Endothelial cell (in vitro differentiated cells): Measurements from ENCODE around the gene KLHL36. TPM values are rescaled to one million over a fixed set of nuclear protein-coding genes. Genes with fewer than 3 reads are reported as not detected.
"Not testable (repeated sequence)": the region's sequence is repeated elsewhere in the genome, so short reads cannot be mapped to it uniquely, and the experiment has no call there.

Experiments
- DNase-seq: peaks from one replicate; pipeline ENCODE4 v3.0.0; 2021; ENCODE audit warnings: low spot score
- H3K27ac Mint-ChIP-seq: one replicate; pipeline ENCODE4 v1.8.0; 2021; ENCODE audit warnings: mixed read lengths, inconsistent platforms; ENCODE audit not compliant: unreplicated experiment
- H3K27me3 Mint-ChIP-seq: one replicate; pipeline ENCODE4 v1.8.0; 2021; ENCODE audit warnings: mild to moderate bottlenecking, moderate library complexity, mixed read lengths, inconsistent platforms; ENCODE audit not compliant: unreplicated experiment
- H3K36me3 Mint-ChIP-seq: one replicate; pipeline ENCODE4 v1.8.0; 2021; ENCODE audit warnings: mild to moderate bottlenecking, low read depth, mixed read lengths, inconsistent platforms; ENCODE audit not compliant: unreplicated experiment
- H3K4me1 Mint-ChIP-seq: one replicate; pipeline ENCODE4 v1.8.0; 2021; ENCODE audit warnings: mild to moderate bottlenecking, mixed read lengths, inconsistent platforms; ENCODE audit not compliant: unreplicated experiment
- H3K4me3 Mint-ChIP-seq: one replicate; pipeline ENCODE4 v1.8.0; 2021; ENCODE audit warnings: mild to moderate bottlenecking, mixed read lengths, inconsistent platforms; ENCODE audit not compliant: unreplicated experiment
- H3K9me3 Mint-ChIP-seq: one replicate; pipeline ENCODE4 v1.8.0; 2021; ENCODE audit warnings: mixed read lengths, inconsistent platforms; ENCODE audit not compliant: unreplicated experiment
- CTCF ChIP-seq: fragments of 200-600 bp; sonication (generic); IDR thresholded peaks from one replicate; pipeline ENCODE4 v1.5.0; 2021; ENCODE audit warnings: antibody characterized with exemption; ENCODE audit not compliant: unreplicated experiment
- total RNA-seq: library from RNA; stranded (reverse); fragmentation: NEBNext Ultra II Directional; extraction: Animal tissue kit (Norgen Biotek cat#: 25700); gene quantifications from one replicate; pipeline ENCODE4 v1.2.1, GENCODE V29; 2021; ENCODE audit not compliant: unreplicated experiment

Gene KLHL36
- total RNA-seq, 1 donor from 2014 or later = 40.8 TPM

DNA sequence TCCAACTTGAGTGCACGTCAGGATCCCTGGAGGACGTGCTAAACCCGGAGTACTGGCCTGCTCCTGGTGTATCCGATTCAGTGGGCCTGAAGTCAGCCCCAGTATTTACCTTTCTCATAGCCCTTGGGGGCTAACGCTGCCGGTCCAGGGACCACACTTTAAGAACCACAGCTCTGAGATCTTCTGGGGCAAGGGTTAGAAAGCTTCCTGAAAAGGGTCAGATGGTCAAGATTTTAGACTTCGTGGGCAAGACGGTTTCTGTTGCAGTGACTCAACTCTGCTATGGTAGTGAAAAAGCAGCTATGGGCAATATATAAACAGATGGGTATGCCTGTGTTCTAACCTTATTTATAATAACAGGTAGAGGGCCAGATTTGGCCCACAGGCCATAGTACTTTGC is 36.9 kb downstream of the KLHL36 start:
- Mint-ChIP-seq H3K27me3 (no peaks in the 10 kb centered on the region), H3K4me3 (no peak overlapping the region)

DNA sequence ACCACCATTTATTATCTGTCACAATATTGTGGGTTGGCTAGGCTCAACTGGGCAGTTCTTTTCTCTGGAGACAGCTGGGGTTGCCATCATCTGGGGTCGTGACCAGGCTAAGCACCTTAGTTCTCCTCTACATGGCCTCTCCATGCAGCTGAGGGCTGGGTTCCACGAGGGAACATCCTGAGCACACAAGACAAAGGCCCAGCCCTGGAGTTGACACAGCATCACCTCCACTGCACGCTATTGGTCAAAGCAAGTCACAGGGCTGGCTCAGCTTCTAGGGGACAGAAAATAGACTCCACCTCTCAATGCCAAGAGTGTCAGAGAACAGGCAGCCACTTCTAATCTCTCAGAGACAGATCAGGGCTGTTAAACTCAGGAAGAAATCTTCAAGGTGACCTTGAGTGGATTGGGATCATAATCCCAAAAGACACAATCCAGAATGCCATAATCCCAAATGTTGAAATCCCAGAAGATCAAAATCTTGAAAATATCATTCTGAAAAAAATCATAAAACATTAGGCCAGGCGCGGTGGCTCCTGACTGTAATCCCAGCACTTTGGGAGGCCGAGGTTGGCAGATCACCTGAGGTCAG is 38.5 kb downstream of the KLHL36 start:
- DNase-seq = no peak
- H3K27ac Mint-ChIP-seq = no peak overlapping the region
- H3K4me1 Mint-ChIP-seq = peaks cover 9% of the 10 kb centered on the region
- H3K4me3 Mint-ChIP-seq = no peak overlapping the region
- H3K36me3 Mint-ChIP-seq = peaks cover 3% of the 10 kb centered on the region
- H3K27me3 Mint-ChIP-seq = no peaks in the 10 kb centered on the region
- no peaks in the 10 kb centered on the region for H3K9me3 Mint-ChIP-seq
- no peak for TF ChIP-seq CTCF

More for the DNA sequence above, 36.9 kb downstream of the KLHL36 start:
- H3K9me3 Mint-ChIP-seq = no peaks in the 10 kb centered on the region
- no peak for TF ChIP-seq CTCF
- no peaks in the 10 kb centered on the region for H3K36me3 Mint-ChIP-seq
- no peak overlapping the region for H3K27ac Mint-ChIP-seq
- H3K4me1 Mint-ChIP-seq = peaks cover 3% of the 10 kb centered on the region
- DNase-seq = no peak

DNA sequence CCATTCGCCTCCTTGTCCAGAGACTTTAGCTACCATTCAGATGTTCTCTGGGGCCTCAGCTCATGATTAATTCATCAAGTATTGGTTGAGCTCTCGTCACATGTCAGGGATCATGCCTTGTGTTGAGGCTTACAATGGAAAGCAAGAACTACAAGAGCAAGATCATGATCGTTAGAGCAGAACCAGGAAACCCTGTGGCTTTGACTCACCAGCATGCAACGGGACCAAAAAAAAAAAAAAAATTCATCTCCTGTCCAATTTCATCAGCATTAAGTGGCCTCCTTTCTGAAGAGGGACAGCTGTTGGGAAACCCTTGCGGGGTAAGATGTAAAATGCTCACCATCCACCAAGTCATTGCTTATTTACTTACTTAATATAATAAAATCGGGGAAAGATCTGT is 39.4 kb downstream of the KLHL36 start:
- peaks cover 14% of the 10 kb centered on the region for H3K4me1 Mint-ChIP-seq
- H3K4me3 Mint-ChIP-seq = no peak overlapping the region
- no peak overlapping the region for H3K27ac Mint-ChIP-seq
- no peaks in the 10 kb centered on the region for H3K27me3 Mint-ChIP-seq
- peaks cover 3% of the 10 kb centered on the region for H3K36me3 Mint-ChIP-seq
- DNase-seq = no peak
- TF ChIP-seq CTCF = no peak
- H3K9me3 Mint-ChIP-seq = no peaks in the 10 kb centered on the region

DNA sequence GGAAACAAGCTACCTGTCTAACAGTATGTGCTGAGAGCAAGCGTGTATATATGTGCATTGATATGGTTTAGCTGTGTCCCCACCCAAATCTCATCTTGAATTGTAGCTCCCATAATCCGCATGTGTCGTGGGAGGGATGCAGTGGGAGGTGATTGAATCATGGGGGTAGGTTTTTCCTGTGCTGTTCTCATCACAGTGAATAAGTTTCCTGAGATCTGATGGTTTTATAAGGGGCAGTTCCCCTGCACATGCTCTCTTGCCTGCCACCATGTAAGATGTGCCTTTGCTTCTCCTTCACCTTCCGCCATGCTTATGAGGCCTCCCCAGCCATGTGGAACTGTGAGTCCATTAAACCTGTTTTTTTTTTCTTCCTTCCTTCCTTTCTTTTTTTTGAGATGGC is 39.9 kb downstream of the KLHL36 start:
- not testable (repeated sequence) for H3K27ac Mint-ChIP-seq, H3K9me3 Mint-ChIP-seq, H3K27me3 Mint-ChIP-seq, DNase-seq, H3K4me3 Mint-ChIP-seq, H3K36me3 Mint-ChIP-seq
- H3K4me1 Mint-ChIP-seq = peaks cover 16% of the 10 kb centered on the region

GRCh38 chr16:84689111-84689510 is 40.8 kb downstream of the KLHL36 start:
- Mint-ChIP-seq H3K4me1 (peaks cover 16% of the 10 kb centered on the region), H3K27me3 (no peaks in the 10 kb centered on the region), H3K36me3 (peaks cover 3% of the 10 kb centered on the region), H3K9me3 (no peaks in the 10 kb centered on the region), H3K4me3 (no peak overlapping the region), H3K27ac (no peak overlapping the region)
- TF ChIP-seq CTCF = no peak
- no peak for DNase-seq
